ENCODE data around the gene USP17L30.
"Not testable (repeated sequence)": the region's sequence is repeated elsewhere in the genome, so short reads cannot be mapped to it uniquely, and the experiment has no call there.

GRCh38 chr4:9343848-9344247 is 19.1 kb upstream of the USP17L30 start, which contains the start of gene USP17L27:
- not testable (repeated sequence) for TF ChIP-seq CTCF (conservative IDR thresholded peaks at IDR 0.05; ENCODE audit: low read length); EZH2phosphoT487 (IDR thresholded peaks at IDR 0.05; ENCODE audit: borderline replicate concordance)
